Brain pericyte (primary cell): Measurements from ENCODE around the gene SLC15A4.
"Not testable (repeated sequence)": the region's sequence is repeated elsewhere in the genome, so short reads cannot be mapped to it uniquely, and the experiment has no call there.

Source experiments
- DNase-seq: peaks from one replicate; pipeline ENCODE4 v3.0.0-alpha.2; 2012; ENCODE audit warnings: low read depth, low spot score

Gene SLC15A4

DNA sequence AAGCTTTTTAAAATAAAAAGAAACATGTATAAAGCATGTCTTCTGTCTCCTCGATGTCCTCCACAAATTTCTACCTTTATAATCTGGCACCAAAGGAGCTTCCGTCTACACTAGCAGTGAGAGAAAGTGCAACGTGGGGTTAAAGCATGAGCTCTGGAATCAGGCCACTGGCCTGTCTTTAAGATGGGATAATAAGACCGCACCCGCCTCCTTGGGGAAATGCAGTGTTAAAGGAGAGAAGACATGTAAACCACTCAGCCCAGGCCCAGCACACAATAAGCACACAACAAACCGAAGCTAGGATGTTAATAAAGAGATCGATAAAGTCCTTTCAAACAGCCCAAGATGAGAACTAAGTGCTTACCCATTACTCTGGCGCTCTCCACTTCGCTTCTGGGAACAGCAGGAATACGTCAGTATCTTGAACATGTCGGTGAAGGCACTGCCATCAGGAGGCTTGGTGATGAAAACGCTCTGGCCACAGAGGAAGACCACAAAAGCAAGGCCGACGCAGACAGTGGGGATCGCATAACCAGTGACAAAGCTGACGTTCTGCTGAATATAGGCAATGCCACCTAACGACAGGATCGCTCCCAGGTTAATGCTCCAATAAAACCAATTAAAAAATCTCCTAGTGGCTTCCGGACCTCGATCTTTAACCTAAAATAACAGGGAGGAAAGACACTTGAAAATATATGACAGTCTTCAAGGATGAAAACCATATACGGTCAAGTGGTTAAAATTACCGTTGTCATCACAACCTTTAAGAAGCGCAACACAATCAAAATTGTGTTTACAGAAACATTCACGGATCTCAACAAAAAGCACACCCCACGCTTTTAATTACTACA, 9.1 kb downstream of the SLC15A4 start:
- no peak for DNase-seq

DNA sequence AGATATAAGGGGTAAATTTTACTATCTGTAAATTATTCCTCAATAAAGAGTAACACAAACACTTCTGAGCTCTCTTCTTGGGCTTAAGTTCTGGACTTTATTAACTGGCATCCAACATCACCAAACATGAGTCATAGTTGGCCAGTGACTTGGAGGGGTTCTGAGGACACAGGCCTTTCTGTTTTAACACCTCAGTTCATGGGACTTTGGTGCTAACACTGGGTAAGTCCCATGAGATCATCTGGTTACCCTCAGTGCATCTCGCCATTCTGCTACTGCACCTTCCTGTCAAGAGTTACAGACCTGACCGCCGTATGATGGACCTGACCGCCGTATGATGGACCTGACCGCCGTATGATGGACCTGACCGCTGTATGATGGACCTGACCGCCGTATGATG, 9.9 kb downstream of the SLC15A4 start:
- DNase-seq = no peak

DNA sequence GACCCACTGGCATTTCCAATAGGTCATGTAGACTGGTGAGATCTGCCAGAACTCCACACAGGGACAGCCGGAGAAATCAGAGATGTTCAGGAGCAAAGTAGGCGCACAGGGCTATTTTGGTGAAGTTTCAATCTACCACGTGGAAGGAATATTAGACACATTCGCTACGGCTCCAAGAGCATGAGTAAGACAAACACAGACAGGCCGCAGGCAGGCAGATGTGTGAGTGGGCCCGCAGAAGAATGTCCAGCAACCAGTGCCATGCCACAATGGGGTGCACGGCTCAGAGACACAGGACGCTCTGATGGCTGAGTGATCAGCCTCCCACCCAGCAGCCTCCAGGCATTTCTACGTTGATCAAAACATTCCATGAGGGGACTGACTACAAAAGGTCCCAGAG, 10.4 kb downstream of the SLC15A4 start:
- DNase-seq = no peak

DNA sequence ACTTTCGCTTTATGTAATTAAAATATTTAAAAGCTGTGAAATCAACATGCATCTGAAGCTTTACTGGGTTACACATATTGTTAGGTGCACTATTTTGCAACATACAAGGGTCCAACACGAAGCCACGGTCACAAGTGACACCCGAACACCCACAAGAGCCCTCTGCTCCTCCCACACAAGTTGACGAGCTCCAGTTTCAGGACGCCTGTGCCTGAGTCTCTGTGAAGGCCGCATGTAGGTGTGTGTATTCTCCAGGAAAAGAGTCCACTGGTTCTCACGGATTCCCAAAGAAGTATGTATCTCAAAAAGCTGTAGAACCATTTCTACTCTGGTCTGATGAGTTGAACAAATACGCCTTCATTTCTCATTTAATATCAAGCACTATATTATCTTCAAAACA, 12.0 kb downstream of the SLC15A4 start:
- DNase-seq = no peak

DNA sequence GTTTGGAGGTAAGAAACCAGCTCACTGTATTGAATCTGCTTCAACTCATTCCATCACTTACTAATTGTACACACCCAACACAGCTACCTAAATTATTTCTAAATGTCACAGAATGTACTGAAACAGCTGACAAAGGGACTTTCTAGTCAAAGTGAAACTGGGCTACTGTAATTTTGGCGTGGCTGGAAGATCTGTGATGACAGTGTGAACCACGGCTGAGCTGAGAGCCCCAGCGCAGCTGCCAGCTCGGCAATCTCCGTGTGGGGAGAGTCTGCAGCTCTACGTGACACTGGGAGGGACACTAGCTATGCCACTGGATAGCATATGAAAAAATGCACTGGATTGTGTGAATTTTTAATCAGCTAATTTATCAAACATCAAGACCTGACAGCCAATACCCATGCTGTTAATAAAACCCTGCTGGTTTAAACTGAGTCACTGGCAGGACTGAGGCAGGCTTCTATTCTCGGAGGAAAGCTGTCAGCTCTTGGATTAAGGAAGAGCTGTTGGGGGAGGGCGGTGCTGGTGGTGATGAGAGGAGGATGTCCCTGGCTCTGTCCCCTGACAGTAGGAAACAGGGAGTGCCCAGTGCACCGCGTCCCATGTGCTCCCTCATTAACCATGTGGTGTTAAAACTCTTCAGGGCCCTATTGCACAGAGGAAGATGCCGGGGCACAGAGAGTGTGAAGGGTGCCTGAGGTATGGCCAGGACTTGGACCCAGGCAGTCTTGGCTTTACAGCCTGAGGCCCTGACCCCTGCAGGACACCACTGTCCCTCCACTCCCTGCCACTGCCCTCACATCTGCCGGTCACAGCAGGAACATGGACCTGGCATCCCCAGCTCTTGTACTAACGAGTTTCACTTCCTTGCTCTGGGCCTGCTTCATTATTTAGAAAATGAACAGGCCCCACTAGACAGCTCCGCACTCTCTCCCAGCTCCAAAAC, 13.3 kb downstream of the SLC15A4 start:
- DNase-seq = no peak

DNA sequence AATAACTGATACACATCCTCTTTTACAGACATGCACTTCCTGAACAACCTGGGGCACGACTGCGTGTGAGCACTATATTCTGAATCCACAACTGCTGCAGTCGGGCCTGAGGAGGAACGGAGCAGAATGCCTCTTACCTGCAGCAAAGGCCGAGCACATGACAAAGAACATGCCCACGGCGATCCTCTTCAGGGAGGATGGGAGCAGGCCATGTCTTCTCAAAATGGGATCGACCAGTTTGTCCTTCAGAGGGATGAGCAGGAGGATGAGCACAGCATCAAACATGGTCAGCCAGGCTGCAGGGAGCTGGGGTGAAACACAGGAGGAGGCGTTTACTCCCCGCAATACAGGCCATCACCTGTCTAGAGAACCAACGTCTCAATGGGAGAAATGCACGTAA, 15.1 kb downstream of the SLC15A4 start:
- DNase-seq = no peak

DNA sequence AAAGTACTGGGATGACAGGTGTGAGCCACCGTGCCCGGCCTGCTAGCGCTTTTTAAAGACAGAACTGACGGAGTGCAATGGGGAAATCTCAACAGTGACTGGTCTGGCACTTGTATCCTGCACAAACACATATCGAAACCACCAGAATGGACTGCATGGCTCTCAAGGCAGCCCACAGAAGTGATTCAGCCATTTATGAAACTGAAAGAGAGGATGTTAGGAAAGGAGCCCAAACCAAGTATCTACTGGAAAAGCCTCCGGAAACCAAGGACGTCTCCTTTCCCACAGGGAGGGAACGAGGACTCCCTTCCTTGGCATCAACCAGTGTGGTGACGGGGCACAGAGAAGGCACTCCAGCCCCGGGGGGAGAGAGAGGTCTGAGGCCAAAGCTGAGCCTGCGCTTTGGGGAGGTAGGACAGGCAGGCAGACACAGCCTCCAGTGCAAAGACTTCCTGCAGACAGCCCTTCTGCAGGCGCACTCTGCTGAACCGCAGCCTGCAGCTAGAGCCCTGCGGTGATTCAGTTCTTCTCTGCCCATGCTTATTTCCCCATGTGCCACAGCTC, 16.5 kb downstream of the SLC15A4 start:
- DNase-seq = no peak

DNA sequence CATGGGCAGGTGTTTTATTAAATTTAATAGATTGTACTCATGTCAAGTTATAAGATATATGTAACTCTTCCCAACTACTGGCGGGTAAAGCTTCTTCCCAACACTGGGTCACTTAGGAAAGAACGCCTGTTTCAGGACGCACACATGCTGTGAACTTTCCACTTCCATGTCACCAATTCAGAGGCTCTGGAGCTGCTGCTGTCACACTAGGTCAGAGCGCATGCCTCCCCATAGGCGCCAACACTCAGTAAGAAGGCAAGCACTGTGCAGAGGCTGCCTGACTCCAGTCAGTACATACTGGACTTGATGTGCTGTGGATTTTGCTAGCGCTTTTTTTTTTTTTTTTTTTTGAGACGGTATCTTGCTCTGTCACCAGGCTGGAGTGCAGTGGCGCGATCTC, 17.2 kb downstream of the SLC15A4 start:
- DNase-seq = no peak

DNA sequence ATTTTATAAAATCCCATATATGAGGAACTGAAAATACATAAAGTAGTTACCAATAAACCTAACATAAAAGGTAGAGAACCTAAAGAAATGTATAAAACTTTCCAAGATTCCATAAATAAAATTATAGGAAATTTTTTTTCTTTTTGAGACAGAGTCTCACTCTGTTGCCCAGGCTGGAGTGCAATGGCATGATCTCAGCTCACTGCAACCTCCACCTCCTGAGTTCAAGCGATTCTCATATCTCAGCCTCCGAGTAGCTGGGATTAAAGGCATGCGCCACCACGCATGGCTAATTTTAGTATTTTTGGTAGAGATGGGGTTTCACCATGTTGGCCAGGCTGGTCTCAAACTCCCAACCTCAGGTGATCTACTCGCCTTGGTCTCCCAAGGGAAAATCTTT, 18.4 kb downstream of the SLC15A4 start:
- not testable (repeated sequence) for DNase-seq

DNA sequence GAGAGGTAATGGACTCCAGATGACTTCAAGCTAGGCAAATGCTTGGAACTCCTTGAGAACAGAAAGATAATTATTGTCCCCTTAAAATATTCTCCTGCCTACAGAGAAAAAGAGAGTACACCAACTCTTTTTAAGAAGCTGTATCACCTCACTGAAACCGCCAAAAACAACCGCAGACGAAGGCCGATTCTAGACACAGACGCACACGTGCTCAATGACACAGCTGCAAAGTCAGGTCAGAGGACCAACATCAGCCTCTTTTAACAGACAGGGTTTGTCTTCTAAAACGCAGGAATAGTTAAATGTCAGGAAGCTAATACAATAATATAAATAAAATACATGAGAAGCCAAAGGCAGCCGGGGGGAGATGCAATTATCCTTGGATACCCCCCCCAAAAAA, 19.0 kb downstream of the SLC15A4 start:
- DNase-seq = no peak

DNA sequence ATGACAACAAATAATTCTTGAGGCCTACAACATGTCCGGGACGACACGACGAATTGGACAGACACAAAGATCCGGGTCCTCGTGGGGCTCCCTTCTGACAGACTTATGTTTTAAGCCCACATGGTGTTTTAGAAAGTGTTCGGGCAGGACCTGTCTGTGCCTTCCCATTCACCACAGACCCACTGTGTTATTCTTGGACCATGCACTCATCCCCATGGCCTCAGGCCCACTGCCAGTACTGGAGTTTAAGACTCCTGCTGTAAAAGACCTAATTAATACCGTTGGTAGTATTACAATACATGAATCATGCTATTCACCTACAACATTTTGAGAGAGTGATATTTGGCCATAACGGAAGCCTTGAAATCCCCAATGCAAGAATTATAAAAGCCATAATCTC, 20.0 kb downstream of the SLC15A4 start:
- DNase-seq = no peak

DNA sequence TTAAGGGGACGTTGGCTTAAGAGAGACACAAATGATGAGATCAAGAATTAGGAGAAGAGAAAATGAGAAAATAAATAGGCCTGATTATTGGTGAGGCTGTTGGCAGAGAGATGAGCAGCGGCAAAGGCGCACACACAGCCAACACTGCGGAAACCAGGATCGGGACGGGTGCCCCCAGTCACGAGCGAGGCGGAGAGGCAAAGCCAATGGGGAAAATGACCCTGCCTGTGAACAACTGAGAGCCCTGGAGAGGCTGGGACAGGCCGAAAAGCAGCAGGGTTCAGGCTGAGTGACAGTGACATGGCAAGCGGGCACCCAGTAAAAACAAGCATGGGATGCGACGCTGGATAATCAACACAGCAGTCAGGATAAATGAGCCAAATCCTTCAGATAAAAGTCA, 21.0 kb downstream of the SLC15A4 start:
- DNase-seq = no peak

DNA sequence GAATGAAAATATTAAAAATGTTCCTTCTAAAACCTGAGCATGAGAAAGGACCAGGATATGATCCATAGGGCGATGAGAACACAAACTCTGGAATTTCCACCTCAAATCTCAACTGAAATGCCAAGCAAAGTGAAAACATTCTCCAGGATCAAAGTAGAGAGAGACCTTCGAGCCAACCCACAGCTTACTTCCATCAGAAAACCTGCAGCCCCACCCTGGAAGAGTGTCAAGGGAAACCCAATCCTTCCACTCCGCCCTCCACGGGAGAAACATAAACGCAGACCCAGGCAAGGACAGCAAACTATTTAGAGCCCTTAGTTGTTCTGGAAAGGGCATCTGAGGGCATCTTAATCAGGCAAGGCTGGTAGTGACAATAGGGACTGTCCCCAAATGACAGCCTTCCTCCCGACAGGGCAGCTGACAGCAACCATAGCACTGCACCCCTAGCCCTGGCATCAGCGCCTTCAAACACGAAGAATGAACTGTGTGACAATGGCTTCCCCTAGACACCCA, 21.8 kb downstream of the SLC15A4 start:
- DNase-seq = no peak

DNA sequence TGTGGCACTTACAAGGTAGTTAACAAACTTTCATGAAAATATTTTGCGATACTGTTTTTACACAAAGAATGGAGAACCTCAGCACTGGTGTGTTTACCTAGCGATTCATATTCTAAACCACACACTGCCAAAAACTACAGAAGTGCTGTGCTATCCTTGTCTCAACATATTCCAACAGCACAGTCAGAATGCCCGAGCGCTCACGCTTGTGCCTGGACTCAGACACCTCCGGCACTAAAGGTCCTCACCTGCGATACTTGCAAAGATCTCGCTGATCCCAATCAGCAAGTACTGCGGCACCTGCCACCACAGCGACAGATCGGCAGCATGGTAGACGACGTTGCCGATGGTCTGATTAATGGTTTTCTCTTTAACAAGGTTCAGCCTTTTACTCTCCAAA, 23.2 kb downstream of the SLC15A4 start:
- no peak for DNase-seq

DNA sequence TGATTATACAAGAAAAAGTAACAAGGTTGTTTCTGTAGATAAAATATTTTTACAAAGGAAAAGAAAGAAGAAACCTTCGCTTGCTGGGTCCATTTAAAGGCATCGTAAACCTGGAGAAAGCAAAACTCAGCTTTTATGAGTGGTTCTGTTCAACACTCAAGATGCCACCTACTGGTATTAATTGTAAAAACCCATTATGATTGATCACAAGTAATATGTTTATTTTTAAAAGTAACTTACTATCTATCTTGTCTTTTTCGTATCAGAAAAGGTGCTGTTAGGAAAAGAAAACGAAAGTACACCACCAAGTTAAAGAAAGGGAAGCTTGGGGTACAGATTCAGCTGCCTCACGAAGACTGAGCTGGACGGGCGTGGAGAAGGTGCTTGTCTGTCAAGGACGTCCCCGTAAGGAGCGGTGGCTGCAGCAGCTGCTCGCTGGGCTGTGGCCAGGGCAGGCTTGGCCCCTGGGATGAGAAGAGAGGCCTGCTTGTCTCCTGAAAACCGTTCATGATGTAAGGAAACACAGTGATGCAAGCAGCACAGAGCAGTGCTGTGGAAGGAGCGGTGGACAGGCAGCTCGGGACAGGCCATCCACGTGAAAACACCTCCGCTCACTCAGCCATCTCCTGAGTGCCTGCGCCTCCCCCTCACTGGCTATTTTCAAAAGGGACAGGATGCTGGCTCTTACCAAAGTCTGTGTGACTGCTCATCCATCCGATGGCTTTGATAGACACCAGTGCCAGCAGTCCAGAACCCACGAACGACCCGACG, 25.0 kb downstream of the SLC15A4 start:
- no peak for DNase-seq

DNA sequence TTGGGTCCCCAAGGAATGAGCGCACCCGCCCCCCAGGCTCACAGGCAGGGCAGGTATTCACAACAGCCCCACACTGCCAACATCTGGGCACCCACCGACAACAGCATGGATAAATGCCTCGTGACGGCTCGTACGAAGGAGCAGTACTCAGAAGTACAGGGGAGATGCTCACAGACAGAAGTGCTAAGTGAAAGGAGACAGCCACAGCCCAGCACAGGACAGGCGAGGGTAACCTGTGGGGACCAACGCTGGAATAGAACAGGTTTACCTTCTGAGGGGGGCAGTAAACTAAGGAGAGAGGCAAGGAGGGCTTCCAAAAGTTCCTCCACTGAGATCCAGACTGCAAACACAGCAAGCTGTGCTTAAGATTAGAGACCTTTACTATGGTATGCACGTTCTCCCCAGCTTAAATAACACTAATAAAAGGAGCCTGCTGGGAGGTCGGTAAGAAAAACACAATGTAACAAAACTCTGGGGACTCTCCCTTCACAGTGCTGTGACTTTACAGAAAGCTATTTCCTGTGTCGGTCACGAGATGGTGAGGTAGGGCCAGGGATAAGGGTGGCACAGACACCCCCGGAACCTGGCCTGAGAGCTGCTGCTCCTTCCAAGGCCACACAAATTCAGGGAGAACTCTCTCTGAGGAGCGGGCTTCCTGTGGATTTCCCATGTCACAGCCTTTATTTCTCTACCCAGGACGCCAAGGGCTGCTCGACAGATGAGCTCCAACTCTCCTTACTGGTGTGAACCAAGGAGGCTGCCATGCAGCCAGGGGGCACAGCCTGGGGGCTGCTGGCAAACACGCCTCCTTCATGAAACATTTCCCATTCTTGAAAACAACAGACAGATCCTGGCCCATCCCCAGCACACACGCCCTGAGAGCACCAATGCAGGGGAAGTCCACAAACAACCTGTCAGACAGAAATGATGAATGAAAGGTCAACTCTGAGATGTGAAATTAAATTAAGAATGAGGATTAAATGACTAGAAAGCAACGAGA, 26.3 kb downstream of the SLC15A4 start:
- DNase-seq = no peak

DNA sequence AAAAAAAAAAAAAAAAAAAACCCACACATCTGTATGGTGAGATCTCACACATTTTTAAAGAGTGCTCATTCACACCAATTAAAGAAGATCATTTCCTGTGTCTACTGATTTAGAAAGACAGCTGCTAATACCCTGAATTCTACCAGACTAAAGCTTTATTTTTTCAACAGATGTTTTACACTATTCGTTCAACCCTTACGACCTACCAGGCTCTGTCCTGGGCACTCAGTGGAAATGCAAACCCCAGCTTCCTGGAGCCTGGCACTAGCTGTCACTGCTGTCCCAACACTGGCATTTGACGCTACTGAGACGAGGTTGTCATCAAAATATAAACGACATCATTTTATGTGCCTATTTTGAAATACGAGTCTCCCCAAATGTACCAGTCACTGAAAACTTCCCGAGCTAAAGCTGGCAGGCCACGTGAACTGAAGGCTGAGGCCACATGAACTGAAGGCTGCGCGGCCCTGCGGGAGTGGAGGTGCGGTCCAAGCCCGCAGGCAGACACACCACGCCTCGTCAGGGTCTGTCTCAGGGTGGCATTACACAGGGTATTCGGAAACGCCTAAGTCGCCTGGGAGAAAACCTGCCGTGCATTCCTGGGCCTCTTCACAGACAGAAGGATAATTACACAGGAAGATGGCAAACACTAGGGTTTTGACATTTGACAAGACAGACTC, 27.2 kb downstream of the SLC15A4 start:
- no peak for DNase-seq

DNA sequence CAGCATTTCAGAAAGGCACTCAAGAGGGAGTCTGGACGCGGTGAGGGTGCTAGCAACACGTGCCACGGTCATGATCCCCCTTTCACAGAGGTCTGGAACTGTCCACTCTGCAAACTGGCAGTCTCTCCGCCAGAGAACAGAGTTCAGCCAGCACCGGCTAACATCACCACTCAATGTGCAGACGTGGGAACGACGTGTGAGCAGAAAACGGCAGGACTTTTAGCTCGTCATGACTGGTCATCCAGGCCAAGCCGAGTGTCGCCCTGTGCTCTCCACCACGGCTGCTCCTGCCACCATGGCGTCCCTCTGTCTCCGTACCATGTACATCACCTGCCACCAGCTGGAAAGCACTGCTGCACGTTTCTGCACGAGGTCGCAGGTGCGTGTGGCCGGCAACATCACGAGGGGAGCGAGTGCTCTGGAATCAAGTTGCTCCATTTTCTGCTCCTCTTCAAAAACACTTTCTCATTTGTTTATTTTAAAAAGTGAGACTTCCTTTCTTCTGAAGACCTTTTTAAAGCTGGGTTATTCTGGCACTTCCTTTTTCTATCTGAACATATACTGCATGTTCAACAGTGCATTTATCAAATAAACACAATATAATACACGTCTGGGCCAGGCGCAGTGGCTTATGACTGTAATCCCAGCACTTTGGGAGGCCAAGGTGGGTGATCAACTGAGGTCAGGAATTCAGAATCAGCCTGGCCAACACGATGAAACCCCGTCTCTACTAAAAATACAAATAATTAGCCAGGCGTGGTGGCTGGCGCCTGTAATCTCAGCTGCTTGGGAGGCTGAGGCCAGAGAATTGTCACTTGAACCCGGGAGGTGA, 28.0 kb downstream of the SLC15A4 start:
- DNase-seq = no peak
